Smooth muscle cell of the umbilical artery (primary cell): Measurements from ENCODE around the gene ZBTB49. TPM values are rescaled to one million over a fixed set of nuclear protein-coding genes. Genes with fewer than 3 reads are reported as not detected.

ENCODE experiments used
- total RNA-seq: library from RNA; depleted of rRNA; stranded (reverse); fragments of >200 nt; gene quantifications from 2 replicates; pipeline ENCODE4 v1.2.3, GENCODE V29; 2014

Gene ZBTB49, protein sequence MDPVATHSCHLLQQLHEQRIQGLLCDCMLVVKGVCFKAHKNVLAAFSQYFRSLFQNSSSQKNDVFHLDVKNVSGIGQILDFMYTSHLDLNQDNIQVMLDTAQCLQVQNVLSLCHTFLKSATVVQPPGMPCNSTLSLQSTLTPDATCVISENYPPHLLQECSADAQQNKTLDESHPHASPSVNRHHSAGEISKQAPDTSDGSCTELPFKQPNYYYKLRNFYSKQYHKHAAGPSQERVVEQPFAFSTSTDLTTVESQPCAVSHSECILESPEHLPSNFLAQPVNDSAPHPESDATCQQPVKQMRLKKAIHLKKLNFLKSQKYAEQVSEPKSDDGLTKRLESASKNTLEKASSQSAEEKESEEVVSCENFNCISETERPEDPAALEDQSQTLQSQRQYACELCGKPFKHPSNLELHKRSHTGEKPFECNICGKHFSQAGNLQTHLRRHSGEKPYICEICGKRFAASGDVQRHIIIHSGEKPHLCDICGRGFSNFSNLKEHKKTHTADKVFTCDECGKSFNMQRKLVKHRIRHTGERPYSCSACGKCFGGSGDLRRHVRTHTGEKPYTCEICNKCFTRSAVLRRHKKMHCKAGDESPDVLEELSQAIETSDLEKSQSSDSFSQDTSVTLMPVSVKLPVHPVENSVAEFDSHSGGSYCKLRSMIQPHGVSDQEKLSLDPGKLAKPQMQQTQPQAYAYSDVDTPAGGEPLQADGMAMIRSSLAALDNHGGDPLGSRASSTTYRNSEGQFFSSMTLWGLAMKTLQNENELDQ
- 3.6 and 4.9 TPM in 2 replicates for total RNA-seq

DNA sequence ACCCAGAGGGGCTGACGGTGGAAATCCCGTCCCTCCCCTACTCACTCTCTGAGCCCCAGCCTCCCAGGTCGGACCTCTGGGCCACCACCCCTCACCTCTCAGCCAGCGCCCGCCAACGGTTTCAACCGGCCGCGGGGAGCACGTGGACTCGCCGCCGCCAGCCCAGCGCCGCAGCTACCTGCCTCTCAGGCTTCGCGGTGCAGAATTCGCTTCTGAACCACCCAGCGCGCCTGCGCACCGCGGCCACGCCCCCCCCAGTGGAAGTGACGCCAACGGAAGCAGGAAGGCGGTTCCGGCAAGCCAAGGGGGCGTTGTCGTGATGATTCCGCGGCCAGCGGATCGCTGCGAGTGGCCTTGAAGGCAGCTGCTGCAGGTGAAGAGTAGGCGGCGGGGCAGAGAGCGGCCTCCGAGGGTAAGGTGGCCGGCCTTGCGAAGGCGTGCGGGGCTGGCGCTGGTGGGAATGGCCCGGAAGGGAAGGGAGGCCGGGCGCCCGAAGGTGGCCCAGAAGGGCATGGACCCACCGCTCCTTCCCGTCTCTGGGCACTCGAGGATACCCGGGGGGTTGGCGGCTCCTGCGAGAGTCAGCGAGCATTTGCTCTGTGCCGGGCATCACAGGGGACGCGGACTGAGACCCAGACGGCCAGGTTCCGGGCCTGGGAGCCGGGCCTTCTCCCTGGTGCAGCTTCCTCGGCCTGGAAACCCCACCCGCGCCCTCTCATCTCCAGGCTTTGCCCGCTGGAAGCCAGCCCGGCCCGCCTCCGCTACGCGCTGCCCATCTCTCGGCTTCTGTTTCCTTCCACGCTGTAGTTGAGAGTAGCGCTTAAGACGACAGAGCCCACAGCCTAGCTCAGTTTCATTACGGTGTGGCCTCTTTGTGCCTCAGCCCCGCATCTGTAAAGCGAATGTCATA lies at the start of gene ZBTB49, which contains the start of gene LYAR:
ZBTB49 (plus strand) TSS at position 311 of the 910 bp plus-strand sequence. CDS start 9,695 bp downstream, outside the sequence.
LYAR (minus strand) TSS at position 214 of the 910 bp plus-strand sequence. CDS start 6,412 bp downstream, outside the sequence.

DNA sequence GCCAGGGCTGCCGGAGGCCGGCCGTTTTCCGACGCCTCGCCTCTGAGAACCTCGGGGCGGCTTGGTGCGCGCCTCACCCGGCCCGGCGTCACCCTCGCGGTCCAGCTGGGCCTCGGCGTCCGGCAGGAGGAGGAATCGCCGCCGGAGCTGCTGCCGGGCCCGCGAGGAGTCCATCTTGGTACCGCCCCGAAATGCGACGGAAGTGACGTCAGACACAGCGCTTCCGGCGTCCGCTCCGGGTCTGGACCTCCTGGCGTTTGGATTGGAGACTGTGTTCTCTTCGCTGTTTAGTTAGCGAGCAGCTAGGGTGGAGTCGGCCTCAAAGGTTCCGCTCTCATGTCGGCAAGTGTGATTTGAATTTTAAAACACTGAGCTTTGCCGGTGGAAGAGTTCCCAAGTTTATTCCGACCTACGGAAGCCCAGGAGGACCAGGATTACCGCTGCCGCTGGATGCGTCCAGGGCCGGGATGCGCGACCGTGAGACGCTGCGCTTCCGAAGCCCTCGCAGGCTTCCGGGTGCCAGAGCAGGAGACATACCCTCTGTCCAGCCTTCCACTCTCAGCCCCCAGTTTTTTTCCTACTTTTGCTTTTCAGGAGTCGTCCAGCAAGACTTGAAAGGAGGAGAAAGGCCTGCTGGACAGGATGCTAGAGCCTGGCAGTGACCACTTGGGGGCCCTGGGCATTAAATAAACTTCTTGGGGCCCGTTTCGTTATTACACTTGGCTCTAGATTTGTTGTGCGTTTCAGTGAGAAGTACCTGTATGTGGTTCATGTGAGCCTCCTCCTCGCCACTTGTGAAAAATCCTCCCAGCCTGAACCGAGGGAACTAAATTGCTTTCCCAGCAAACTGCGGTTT lies 41.8 kb upstream of the ZBTB49 start, which contains the start of gene TMEM128:
TMEM128 (minus strand) TSS at position 195 of the 856 bp plus-strand sequence; CDS start at position 174, 21 bp downstream.

Other genes with a start within 250 kb of the ZBTB49 start
- not detected in 2 replicates for gene OTOP1, start 63.3 kb upstream of the ZBTB49 start, total RNA-seq
- 15.1 and 18.4 TPM in 2 replicates for gene TMEM128, start 42.0 kb upstream of the ZBTB49 start, total RNA-seq
- gene LYAR, start 97 bp upstream of the ZBTB49 start, total RNA-seq, result 9.2 and 13.9 TPM in 2 replicates
- gene NSG1, start 96.9 kb downstream of the ZBTB49 start, total RNA-seq, result 1.2 and 2.6 TPM in 2 replicates